DND-41 (cell line): ENCODE measurements around the gene RAB3C.

Experiments used
- EZH2 ChIP-seq: IDR thresholded peaks from 3 replicates; pipeline ENCODE4 v1.6.1; 2012; ENCODE audit warnings: borderline replicate concordance, low read depth, mild to moderate bottlenecking, moderate library complexity, low read length, inconsistent platforms; ENCODE audit not compliant: severe bottlenecking
- TF ChIP-seq, protein P1 (sequence below): IDR thresholded peaks from 2 replicates; pipeline ENCODE4 v1.5.1; 2012; ENCODE audit warnings: borderline replicate concordance, low read length, moderate library complexity, mild to moderate bottlenecking; ENCODE audit not compliant: poor library complexity, severe bottlenecking; ENCODE audit errors: extremely low read depth

DNA sequence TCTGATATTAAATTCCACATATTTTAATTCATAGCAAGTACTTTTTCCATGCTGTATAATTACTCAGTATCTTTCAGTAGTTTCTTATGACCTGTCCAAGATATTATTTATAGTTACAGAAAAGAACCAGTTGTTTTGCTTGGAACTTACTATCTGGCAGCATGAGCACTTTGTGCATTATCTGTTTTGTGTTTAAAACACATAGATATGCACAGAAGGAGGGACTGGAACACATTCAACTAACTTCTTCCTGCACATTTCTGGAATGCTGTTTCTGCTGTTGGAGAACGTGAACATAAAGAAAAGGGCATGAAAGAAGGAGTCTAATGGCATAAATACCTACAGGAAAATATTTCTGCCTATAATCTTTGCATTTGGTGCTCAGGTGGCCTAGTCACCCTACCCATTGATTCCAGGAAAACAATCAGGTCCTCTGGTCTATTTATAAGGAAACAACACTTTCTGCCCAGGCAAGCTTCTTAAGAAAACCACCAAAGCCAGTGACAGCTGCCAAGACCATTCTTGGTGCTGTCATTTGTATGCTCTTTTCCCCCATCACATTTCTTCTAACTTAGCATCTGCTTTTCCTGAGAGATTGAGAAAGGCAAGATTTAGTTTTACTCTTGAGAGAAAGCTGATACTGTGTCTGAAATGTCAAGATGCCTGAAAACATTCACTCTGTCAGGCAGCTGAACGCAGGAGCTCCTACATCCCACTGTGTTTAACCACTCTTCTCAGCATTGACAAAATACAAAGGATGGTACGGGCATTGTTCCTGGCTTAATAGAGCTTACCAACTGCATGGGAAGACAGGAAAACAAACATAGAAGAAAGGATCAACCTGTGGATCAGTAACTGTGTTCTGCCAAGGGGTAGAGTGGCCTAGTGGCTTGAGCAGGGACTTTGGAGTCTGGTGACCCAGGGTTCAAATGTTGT lies 40.3 kb downstream of the RAB3C start:
- TF ChIP-seq, protein P1, sequence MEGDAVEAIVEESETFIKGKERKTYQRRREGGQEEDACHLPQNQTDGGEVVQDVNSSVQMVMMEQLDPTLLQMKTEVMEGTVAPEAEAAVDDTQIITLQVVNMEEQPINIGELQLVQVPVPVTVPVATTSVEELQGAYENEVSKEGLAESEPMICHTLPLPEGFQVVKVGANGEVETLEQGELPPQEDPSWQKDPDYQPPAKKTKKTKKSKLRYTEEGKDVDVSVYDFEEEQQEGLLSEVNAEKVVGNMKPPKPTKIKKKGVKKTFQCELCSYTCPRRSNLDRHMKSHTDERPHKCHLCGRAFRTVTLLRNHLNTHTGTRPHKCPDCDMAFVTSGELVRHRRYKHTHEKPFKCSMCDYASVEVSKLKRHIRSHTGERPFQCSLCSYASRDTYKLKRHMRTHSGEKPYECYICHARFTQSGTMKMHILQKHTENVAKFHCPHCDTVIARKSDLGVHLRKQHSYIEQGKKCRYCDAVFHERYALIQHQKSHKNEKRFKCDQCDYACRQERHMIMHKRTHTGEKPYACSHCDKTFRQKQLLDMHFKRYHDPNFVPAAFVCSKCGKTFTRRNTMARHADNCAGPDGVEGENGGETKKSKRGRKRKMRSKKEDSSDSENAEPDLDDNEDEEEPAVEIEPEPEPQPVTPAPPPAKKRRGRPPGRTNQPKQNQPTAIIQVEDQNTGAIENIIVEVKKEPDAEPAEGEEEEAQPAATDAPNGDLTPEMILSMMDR, result no peak
- no peak for TF ChIP-seq EZH2
